Measurements from ENCODE around the gene TMED1. TPM values are rescaled to one million over a fixed set of nuclear protein-coding genes. Genes with fewer than 3 reads are reported as not detected.

TMED1 gene
- total and polyA plus RNA-seq, 4 donors: 25.8 to 49.8 (median 33.9) TPM

GRCh38 chr19:10848230-10848856 is 12.3 kb upstream of the TMED1 start, which contains the start of gene C19orf38:
C19orf38 (plus strand) TSS chr19:10848415; CDS start chr19:10848509, 94 bp downstream.
- no peak within 1 kb of the TSS for H3K9ac ChIP-seq (ENCODE audit: insufficient read depth in 1 of 2, low read length in 2 of 2)
- WGBS, 2 donors: 16 to 36% methylated on average over 14 of the region's 14 CpGs
- H3K27ac ChIP-seq (ENCODE audit: low read depth in 1 of 2, low read length in 1 of 2): peak within 1 kb of the TSS in 1 of 2 donors; percentile 1

GRCh38 chr19:10846500-10847202 is 10.6 kb upstream of the TMED1 start:
- Histone ChIP-seq H3K9ac (ENCODE audit: insufficient read depth in 1 of 2, low read length in 2 of 2) (no peak overlapping the region), H3K4me1 (ENCODE audit: control insufficient read depth in 5 of 5, insufficient read depth in 5 of 5, low read length in 5 of 5) (peaks cover 0 to 8% (median 0%) of the 10 kb centered on the region in 5 donors), H3K27me3 (ENCODE audit: control insufficient read depth in 3 of 3, insufficient read depth in 3 of 3, low read length in 2 of 3) (no peaks in the 10 kb centered on the region), H3K36me3 (ENCODE audit: control insufficient read depth in 4 of 4, insufficient read depth in 4 of 4, low read length in 4 of 4) (no peaks in the 10 kb centered on the region), H3K9me3 (ENCODE audit: control insufficient read depth in 4 of 4, insufficient read depth in 3 of 4, low read length in 3 of 4) (peaks cover 0 to 4% (median 1%) of the 10 kb centered on the region in 4 donors), H3K27ac (ENCODE audit: low read depth in 1 of 2, low read length in 1 of 2) (no peak overlapping the region), H3K4me3 (no peak overlapping the region)
- no peak for TF ChIP-seq CTCF (IDR thresholded peaks at IDR 0.05; ENCODE audit: control extremely low read depth, extremely low read depth)
- DNase-seq (no peak), ATAC-seq (ENCODE audit: insufficient read depth, low FRiP score) (no peak)
- 89 to 91% methylated on average over 2 of the region's 2 CpGs for WGBS, 2 donors

More at GRCh38 chr19:10848230-10848856, 12.3 kb upstream of the TMED1 start, which contains the start of gene C19orf38:
- Histone ChIP-seq H3K36me3 (ENCODE audit: control insufficient read depth in 4 of 4, insufficient read depth in 4 of 4, low read length in 4 of 4) (no peaks in the 10 kb centered on the region), H3K4me3 (no peak within 1 kb of the TSS), H3K27me3 (ENCODE audit: control insufficient read depth in 3 of 3, insufficient read depth in 3 of 3, low read length in 2 of 3) (no peaks in the 10 kb centered on the region), H3K4me1 (ENCODE audit: control insufficient read depth in 5 of 5, insufficient read depth in 5 of 5, low read length in 5 of 5) (peaks cover 0 to 8% (median 0%) of the 10 kb centered on the region in 5 donors), H3K9me3 (ENCODE audit: control insufficient read depth in 4 of 4, insufficient read depth in 3 of 4, low read length in 3 of 4) (peaks cover 0 to 4% (median 0%) of the 10 kb centered on the region in 4 donors)
- DNase-seq (peak; percentile 73 to 92 (median 79)), ATAC-seq (ENCODE audit: insufficient read depth, low FRiP score) (no peak)
- no peak for TF ChIP-seq CTCF (IDR thresholded peaks at IDR 0.05; ENCODE audit: control extremely low read depth, extremely low read depth)

GRCh38 chr19:10842788-10843187 is 6.8 kb upstream of the TMED1 start:
- no peak for ATAC-seq (ENCODE audit: insufficient read depth, low FRiP score)
- no peak for DNase-seq
- H3K27me3 ChIP-seq (ENCODE audit: control insufficient read depth in 3 of 3, insufficient read depth in 3 of 3, low read length in 2 of 3): no peaks in the 10 kb centered on the region
- no peak for TF ChIP-seq CTCF (IDR thresholded peaks at IDR 0.05; ENCODE audit: control extremely low read depth, extremely low read depth)
- no peaks in the 10 kb centered on the region for H3K4me1 ChIP-seq (ENCODE audit: control insufficient read depth in 5 of 5, insufficient read depth in 5 of 5, low read length in 5 of 5)
- H3K36me3 ChIP-seq (ENCODE audit: control insufficient read depth in 4 of 4, insufficient read depth in 4 of 4, low read length in 4 of 4): no peaks in the 10 kb centered on the region
- H3K27ac ChIP-seq (ENCODE audit: low read depth in 1 of 2, low read length in 1 of 2): no peak overlapping the region
- peaks cover 0 to 4% (median 1%) of the 10 kb centered on the region in 4 donors for H3K9me3 ChIP-seq (ENCODE audit: control insufficient read depth in 4 of 4, insufficient read depth in 3 of 4, low read length in 3 of 4)
- H3K4me3 ChIP-seq: no peak overlapping the region
- H3K9ac ChIP-seq (ENCODE audit: insufficient read depth in 1 of 2, low read length in 2 of 2): no peak overlapping the region
- WGBS, 2 donors: 85 to 91% methylated on average over 7 of the region's 7 CpGs

Data from lung (tissue), 12 donors.